Panc1 (cell line): Measurements from ENCODE around the gene UBE2R2. TPM values are rescaled to one million over a fixed set of nuclear protein-coding genes. Genes with fewer than 3 reads are reported as not detected.

Source experiments
- ATAC-seq: fragments of 200-7000 bp; cut with Tn5 transposase; 2 replicates; pipeline ENCODE4 v1.9.1; 2020; ENCODE audit warnings: mild to moderate bottlenecking, moderate library complexity
- BruUV-seq: library from RNA; stranded (reverse); fragments of 400-500 nt; replicated peaks from 2 replicates; lab custom pipeline; 2021; lab: Mats Ljungman, UMichigan
- CTCF ChIA-PET: fragments of 300-600 bp; sonication (Branson Sonifier 250); formaldehyde crosslinking; loops from one replicate; lab custom pipeline; 2022; ENCODE audit warnings: antibody characterized with exemption; lab: Charles Lee
- POLR2A ChIA-PET: fragments of 300-600 bp; sonication (Branson Sonifier 250); formaldehyde crosslinking; loops from one replicate; lab custom pipeline; 2022; ENCODE audit warnings: antibody characterized with exemption; lab: Charles Lee
- DNase-seq: peaks from one replicate; pipeline ENCODE4 v3.0.0-alpha.2; 2010; ENCODE audit warnings: low read depth, low spot score
- H3K27ac ChIP-seq: 2 replicates; pipeline ENCODE4 v1.5.1; 2011; ENCODE audit warnings: mild to moderate bottlenecking, low read length, inconsistent platforms
- H3K27me3 ChIP-seq: fragments of 200-500 bp; sonication (Bioruptor generic); 2 replicates; pipeline ENCODE4 v1.6.0; 2014; ENCODE audit warnings: low read length, inconsistent platforms; ENCODE audit not compliant: control insufficient read depth, insufficient read depth
- H3K36me3 ChIP-seq: fragments of 200-500 bp; sonication (Bioruptor generic); 2 replicates; pipeline ENCODE4 v1.5.1; 2014; ENCODE audit warnings: inconsistent platforms, mild to moderate bottlenecking, low read length, moderate library complexity; ENCODE audit not compliant: control insufficient read depth, insufficient read depth
- H3K4me1 ChIP-seq: 2 replicates; pipeline ENCODE4 v1.5.1; 2011; ENCODE audit warnings: inconsistent platforms, mild to moderate bottlenecking, low read length, moderate library complexity; ENCODE audit not compliant: control insufficient read depth, insufficient read depth
- H3K4me3 ChIP-seq, 2 experiments: 2 replicates each; pipeline ENCODE4 v1.5.1; 2011 to 2012; ENCODE audit warnings: low read depth in 2 of 2, low read length in 2 of 2, mild to moderate bottlenecking in 2 of 2, inconsistent platforms in 1 of 2, moderate library complexity in 1 of 2
- H3K9me3 ChIP-seq: fragments of 200-500 bp; sonication (Bioruptor generic); 2 replicates; pipeline ENCODE4 v1.5.1; 2014; ENCODE audit warnings: low read depth, mild to moderate bottlenecking, inconsistent platforms, low read length, moderate library complexity; ENCODE audit not compliant: control insufficient read depth, insufficient read depth
- POLR2AphosphoS5 ChIP-seq: IDR thresholded peaks from 2 replicates; pipeline ENCODE4 v1.6.1; 2012; ENCODE audit warnings: mild to moderate bottlenecking, low read depth, low read length, moderate library complexity
- SIN3A ChIP-seq: IDR thresholded peaks from 2 replicates; pipeline ENCODE4 v1.6.1; 2012; ENCODE audit warnings: low read depth, mild to moderate bottlenecking, low read length, moderate library complexity, borderline replicate concordance; ENCODE audit not compliant: insufficient read depth
- TCF7L2 ChIP-seq: IDR thresholded peaks from 2 replicates; pipeline ENCODE4 v1.6.1; 2011; ENCODE audit warnings: mild to moderate bottlenecking, low read depth, low read length, inconsistent platforms
- in situ Hi-C: cut with HindIII; loops from 2 replicates; pipeline ENCODE4 v1.10.0; 2016; ENCODE audit warnings: low sequenced_read_pairs, low pct_unique_long_range_greater_than_20kb
- intact Hi-C: fragments of 100-400 bp; cut with micrococcal nuclease; formaldehyde crosslinking; loops from one replicate; pipeline ENCODE4 v1.10.0; 2022; ENCODE audit not compliant: unreplicated experiment
- total RNA-seq: library from RNA; stranded (reverse); gene quantifications from one replicate; pipeline ENCODE4 v1.2.1, GENCODE V29; 2021; ENCODE audit not compliant: unreplicated experiment
- TF ChIP-seq, protein P1 (sequence below): fragments of 450-650 bp; IDR thresholded peaks from 2 replicates; pipeline ENCODE4 v1.5.1; 2017; ENCODE audit warnings: mild to moderate bottlenecking
- TF ChIP-seq, protein P2 (sequence below), 2 experiments: IDR thresholded peaks; 2 replicates each; pipeline ENCODE4 v1.6.1; 2011 to 2012; ENCODE audit warnings: low read depth in 2 of 2, control low read depth in 1 of 2, low read length in 1 of 2, mild to moderate bottlenecking in 1 of 2, moderate library complexity in 1 of 2; ENCODE audit not compliant: insufficient read depth in 1 of 2

UBE2R2 gene
- total RNA-seq, 1 experiment from 2014 or later = 67.2 TPM

DNA sequence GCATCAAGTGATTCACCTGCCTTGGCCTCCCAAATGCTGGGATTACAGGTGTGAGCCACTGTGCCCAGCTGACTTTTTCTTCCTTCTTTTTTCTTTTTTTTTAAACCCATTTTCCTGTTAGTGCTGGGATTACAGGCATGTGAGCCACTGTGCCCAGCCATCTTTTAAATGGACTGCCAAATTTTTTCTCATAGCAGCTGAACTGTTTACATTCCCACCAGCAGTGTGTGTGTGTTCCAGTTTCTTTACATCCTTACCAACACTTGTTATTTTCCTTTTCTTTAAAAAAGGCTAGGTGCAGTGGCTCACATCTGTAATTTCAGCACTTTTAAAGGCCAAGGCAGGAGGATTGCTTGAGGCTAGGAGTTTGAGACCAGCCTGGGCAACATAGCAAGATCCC is 76.9 kb downstream of the UBE2R2 start:
- Histone ChIP-seq H3K4me3 (no peak overlapping the region), H3K27me3 (no peaks in the 10 kb centered on the region), H3K27ac (no peak overlapping the region), H3K9me3 (no peaks in the 10 kb centered on the region), H3K36me3 (no peaks in the 10 kb centered on the region; the same call in 1 of the 2 replicates), H3K4me1 (no peaks in the 10 kb centered on the region)
- BruUV-seq = no TSS peak
- DNase-seq (no peak), ATAC-seq (no peak)
- intact Hi-C loops (no loop called here), in situ Hi-C loops (no loop called here)
- TF ChIP-seq, protein P1, sequence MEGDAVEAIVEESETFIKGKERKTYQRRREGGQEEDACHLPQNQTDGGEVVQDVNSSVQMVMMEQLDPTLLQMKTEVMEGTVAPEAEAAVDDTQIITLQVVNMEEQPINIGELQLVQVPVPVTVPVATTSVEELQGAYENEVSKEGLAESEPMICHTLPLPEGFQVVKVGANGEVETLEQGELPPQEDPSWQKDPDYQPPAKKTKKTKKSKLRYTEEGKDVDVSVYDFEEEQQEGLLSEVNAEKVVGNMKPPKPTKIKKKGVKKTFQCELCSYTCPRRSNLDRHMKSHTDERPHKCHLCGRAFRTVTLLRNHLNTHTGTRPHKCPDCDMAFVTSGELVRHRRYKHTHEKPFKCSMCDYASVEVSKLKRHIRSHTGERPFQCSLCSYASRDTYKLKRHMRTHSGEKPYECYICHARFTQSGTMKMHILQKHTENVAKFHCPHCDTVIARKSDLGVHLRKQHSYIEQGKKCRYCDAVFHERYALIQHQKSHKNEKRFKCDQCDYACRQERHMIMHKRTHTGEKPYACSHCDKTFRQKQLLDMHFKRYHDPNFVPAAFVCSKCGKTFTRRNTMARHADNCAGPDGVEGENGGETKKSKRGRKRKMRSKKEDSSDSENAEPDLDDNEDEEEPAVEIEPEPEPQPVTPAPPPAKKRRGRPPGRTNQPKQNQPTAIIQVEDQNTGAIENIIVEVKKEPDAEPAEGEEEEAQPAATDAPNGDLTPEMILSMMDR = no peak
- TF ChIP-seq TCF7L2 = no peak
- TF ChIP-seq, protein P2, sequence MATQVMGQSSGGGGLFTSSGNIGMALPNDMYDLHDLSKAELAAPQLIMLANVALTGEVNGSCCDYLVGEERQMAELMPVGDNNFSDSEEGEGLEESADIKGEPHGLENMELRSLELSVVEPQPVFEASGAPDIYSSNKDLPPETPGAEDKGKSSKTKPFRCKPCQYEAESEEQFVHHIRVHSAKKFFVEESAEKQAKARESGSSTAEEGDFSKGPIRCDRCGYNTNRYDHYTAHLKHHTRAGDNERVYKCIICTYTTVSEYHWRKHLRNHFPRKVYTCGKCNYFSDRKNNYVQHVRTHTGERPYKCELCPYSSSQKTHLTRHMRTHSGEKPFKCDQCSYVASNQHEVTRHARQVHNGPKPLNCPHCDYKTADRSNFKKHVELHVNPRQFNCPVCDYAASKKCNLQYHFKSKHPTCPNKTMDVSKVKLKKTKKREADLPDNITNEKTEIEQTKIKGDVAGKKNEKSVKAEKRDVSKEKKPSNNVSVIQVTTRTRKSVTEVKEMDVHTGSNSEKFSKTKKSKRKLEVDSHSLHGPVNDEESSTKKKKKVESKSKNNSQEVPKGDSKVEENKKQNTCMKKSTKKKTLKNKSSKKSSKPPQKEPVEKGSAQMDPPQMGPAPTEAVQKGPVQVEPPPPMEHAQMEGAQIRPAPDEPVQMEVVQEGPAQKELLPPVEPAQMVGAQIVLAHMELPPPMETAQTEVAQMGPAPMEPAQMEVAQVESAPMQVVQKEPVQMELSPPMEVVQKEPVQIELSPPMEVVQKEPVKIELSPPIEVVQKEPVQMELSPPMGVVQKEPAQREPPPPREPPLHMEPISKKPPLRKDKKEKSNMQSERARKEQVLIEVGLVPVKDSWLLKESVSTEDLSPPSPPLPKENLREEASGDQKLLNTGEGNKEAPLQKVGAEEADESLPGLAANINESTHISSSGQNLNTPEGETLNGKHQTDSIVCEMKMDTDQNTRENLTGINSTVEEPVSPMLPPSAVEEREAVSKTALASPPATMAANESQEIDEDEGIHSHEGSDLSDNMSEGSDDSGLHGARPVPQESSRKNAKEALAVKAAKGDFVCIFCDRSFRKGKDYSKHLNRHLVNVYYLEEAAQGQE (IDR thresholded peaks at IDR 0.05; ENCODE audit: insufficient read depth in 1 of 2, low read depth in 2 of 2, low read length in 1 of 2) = no peak
- TF ChIP-seq SIN3A = no peak
- no peak for TF ChIP-seq POLR2AphosphoS5
- CTCF ChIA-PET = interaction anchor here (0.8 kb wide), 1 partner anchor 27 kb away, joined by 3 read pairs; no protein-coding TSS in a partner anchor
- POLR2A ChIA-PET = interaction anchor here (1.4 kb wide), 1 partner anchor 11 kb away, joined by 3 read pairs; no protein-coding TSS in a partner anchor

DNA sequence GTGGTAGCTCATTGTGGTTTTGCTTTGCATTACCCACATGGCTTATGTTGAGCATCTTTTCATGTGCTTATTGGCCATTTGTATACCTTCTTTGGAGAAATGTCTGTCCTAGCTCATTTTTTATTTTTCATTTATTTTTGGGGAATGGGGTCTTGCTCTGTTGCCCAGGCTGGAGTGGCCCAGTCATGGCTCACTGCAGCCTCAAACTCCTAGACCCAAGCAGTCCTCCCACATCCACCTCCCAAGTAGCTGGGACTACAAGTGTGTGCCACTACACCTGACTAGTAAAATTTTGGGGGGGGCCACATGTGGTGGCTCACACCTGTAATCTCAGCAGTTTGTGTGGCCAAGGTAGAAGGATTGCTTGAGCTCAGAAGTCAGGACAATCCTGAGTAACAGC is 77.4 kb downstream of the UBE2R2 start:
- H3K27me3 ChIP-seq = no peaks in the 10 kb centered on the region
- intact Hi-C loops = no loop called here
- ATAC-seq (no peak), DNase-seq (no peak)
- in situ Hi-C loops = no loop called here
- BruUV-seq = no TSS peak
- H3K9me3 ChIP-seq = no peaks in the 10 kb centered on the region
- no peak overlapping the region for H3K4me3 ChIP-seq
- no peak overlapping the region for H3K27ac ChIP-seq
- no peaks in the 10 kb centered on the region for H3K4me1 ChIP-seq
- no peaks in the 10 kb centered on the region; the same call in 1 of the 2 replicates for H3K36me3 ChIP-seq
- CTCF ChIA-PET = interaction anchor here (0.8 kb wide), 1 partner anchor 27 kb away, joined by 3 read pairs; no protein-coding TSS in a partner anchor
- POLR2A ChIA-PET = interaction anchor here (1.4 kb wide), 1 partner anchor 11 kb away, joined by 3 read pairs; no protein-coding TSS in a partner anchor
- TF ChIP-seq TCF7L2 (no peak), POLR2AphosphoS5 (no peak), SIN3A (no peak)
- TF ChIP-seq, protein P2 (IDR thresholded peaks at IDR 0.05; ENCODE audit: insufficient read depth in 1 of 2, low read depth in 2 of 2, low read length in 1 of 2) = no peak
- TF ChIP-seq, protein P1 = no peak
